ENCODE results near the gene CHD6.

DNA sequence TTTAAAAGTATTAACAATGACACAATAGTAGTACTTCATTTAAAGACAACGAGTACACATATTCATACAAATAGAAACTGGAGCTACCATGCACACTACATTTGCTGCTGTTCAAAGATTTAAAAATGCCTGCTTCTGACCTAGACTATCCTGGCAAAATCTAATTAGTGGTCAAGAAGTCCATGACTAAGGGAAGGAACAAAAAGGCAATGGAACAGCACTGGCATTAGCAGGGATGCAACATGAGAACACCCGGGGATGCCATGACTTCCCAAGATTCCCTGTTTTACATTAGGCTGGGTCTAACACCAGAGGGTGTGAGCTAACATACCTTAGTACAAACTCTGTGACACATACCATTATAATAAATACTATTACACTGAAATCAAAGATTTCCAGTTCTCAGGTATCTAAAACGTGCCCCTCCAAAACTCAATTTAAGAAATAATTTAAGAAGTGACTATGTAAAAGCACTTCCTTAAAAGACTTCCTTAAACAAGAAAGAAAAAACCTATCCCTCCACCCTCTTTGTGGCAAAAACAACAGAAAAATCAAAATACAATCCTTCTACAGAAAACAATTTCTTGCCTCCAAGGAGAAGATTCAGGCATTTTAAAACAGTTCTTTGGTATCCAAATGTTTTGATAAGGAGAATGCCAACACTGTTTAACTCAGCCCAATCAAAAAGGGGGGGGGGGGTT lies 25.5 kb downstream of the CHD6 start:
- TF ChIP-seq, protein P1, sequence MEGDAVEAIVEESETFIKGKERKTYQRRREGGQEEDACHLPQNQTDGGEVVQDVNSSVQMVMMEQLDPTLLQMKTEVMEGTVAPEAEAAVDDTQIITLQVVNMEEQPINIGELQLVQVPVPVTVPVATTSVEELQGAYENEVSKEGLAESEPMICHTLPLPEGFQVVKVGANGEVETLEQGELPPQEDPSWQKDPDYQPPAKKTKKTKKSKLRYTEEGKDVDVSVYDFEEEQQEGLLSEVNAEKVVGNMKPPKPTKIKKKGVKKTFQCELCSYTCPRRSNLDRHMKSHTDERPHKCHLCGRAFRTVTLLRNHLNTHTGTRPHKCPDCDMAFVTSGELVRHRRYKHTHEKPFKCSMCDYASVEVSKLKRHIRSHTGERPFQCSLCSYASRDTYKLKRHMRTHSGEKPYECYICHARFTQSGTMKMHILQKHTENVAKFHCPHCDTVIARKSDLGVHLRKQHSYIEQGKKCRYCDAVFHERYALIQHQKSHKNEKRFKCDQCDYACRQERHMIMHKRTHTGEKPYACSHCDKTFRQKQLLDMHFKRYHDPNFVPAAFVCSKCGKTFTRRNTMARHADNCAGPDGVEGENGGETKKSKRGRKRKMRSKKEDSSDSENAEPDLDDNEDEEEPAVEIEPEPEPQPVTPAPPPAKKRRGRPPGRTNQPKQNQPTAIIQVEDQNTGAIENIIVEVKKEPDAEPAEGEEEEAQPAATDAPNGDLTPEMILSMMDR (IDR thresholded peaks at IDR 0.05): no peak
- TF ChIP-seq POLR2A (IDR thresholded peaks at IDR 0.05): no peak

Data from right lobe of liver (tissue), 4 donors.